ENCODE results near the gene RNU2-1.
"Not testable (repeated sequence)": the region's sequence is repeated elsewhere in the genome, so short reads cannot be mapped to it uniquely, and the experiment has no call there.

Gene RNU2-1

DNA sequence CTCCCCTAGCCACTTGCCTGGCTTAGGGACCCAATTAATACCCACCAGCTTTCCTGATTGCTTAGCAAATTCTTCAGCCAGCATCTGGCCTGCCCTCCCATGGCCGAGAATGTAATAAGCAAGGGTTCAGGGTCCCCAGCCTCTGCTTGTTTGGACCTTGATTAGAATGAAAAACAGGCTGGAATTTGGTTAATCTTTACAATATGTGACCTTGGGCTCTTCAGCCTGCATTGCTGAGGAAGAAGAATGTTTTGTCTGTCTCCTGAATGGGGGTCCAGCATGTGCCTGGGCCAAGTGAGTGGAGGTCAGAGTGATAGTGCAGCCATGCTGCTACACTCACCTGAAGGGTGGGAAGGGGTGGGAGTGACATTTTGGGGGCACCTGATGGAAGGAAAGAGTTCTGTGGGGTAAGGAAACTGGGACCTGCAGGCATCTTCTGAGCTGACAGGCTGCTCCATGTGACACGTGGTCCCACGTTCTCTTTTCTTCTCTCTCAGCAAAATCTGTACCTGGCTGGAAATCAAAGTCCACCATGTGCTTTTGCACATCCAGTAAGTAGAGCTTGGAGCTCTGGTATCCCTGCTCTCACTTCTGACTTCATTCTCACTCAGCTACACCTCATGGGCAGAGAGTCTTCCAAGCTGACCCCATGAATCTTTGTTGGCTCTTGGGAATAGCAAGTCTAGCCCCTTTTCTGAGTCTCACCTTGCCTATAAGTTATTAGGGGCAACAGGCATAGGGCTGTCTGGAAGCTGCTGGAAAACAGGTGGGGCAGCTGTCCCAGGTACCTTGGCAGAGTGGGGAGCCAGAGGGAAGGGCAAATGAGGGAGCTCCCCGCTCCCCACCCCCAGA lies 16.8 kb downstream of the RNU2-1 start:
- in situ Hi-C loops (cut with HindIII; ENCODE audit: low sequenced_read_pairs) = no loop called here

DNA sequence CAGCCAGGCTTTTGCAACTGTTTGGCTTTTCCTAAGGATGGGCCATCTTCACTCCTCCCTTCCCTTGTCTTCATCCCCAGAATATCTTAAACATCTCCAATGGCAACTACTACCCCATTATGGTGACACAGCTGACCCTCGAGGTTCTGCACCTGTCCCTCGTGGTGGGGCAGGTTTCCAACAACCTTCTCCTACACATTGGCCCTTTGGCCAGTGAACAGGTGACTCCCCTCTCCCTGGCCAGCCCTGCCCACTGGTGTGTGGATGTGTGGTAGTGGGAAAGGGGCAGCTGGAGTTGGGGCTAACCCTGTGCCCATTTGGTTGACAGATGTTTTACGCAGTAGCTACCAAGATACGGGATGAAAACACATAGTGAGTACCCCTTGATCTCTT lies 17.4 kb downstream of the RNU2-1 start:
- in situ Hi-C loops (cut with HindIII; ENCODE audit: low sequenced_read_pairs) = no loop called here

DNA sequence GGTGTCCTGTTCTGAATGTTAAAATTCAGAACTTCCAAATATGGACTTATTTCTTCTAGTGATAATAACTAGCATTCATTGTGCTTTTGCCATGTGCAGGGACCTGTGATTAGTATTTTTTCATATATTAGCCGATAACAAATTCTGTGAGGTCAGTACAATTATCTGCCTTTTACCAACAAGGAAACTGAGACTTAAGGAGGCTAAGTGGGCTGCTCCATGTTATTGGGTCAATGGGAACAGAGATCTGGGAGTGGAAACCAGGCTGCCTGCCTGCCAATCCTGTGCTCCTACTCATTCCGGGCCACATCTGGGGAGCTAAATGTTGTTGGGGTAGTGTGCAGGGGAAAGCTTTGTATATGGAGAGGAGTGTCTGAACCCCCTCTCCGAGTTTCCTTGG lies 18.4 kb downstream of the RNU2-1 start:
- in situ Hi-C loops (cut with HindIII; ENCODE audit: low sequenced_read_pairs) = no loop called here

DNA sequence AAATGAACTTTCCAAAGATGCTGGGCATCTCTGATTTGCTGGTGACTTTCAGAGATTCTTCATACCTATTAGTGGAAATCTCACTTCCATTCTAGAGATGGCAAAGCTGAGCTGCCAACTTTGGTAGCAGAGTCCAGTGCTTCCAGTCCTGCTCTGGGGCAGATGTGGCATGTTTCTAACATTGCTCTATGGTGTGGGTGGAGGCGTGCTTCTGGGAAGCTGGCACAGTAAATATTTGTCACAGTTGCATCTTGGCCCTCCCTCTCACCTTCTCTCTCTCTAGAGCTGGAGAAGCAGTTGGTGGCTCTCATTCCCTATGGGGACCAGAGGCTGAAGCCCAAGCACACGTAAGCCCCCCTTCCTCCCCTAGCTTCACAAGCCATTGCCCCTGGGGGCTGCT lies 20.2 kb downstream of the RNU2-1 start:
- in situ Hi-C loops (cut with HindIII; ENCODE audit: low sequenced_read_pairs) = no loop called here

DNA sequence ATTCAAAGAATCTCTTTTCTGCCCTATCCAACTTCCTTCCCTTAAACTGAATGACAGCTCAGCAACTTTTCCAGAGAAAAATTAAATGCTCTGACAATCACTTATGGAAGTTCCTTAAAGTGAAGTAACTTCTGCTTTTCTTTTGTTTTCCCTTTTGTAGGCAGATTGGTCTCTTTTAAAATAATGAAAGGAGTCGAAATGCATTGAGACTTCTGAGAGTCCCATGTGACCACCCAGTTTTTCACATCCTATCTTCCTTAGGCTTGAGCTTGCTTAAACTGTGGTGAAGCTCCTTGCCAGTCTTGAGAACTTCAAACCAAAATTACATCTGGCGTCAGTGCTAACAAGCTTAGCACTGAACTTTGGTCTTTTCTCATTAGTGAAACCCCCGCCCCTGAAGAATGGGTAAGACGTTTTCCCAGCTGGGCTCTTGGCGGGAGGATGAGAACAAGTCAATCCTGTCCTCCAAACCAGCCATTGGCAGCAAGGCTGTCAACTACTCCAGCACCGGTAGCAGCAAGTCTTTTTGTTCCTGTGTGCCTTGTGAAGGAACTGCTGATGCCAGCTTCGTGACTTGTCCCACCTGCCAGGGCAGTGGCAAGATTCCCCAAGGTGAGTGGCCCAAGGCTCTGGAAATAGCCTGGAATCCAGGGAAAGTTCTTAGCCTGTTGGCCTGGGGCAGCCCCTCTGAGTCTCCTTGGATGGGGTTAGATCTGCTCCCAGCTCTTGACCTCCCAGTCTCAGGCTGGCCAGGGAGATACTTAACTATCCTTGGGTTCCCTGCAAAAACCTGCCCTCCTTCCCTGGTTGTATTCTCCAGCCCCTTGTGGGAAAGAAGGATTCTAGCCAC lies 20.9 kb downstream of the RNU2-1 start:
- in situ Hi-C loops (cut with HindIII; ENCODE audit: low sequenced_read_pairs) = no loop called here

DNA sequence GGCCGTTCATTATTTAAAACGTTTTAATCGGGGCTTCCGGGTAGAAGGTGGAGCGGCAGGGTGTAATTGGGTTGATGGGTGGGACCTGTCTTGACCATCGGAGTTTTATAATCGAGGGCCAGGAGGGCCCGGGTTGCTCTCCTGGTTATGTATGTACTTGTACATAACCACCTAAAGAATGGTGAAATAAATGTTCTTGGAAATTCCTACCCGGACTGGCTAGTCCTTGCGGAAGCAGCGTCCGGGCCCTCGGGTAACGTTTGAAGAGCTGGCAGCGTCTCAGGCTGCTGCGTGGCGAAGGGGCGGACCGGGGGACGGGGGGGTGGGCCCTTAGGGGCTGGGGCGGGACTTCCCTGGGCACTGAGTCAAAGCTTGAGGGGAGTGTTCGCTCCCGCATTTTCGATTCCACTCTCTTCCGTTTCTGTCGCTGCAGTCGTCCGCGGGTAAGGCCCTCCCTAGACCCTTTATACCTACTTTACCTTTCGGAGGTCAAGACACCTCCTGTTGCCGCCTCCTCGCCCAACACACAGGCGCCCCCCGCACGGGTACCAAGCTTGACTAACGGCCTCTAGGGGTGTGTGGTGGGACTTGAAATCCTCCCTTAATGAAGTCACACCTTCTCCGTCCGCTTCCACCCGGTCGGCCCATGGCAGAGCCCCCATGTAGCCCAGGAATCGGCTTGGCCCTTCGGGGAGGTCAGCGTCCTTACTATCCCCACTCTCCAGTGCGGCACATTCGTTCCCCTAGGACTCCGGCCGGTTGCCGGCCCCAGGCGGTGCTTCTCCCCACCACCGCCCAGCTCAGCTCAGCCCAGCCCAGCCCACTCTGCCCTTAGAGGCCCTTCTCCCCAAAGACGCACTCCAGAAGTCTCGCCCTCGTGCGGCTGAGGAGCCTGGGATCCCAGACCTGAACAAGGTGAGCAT lies 22.0 kb downstream of the RNU2-1 start, which contains the start of gene TMEM106A:
TSS of gene TMEM106A (plus strand) at position 396 of the 923 bp plus-strand sequence. CDS start 1,167 bp downstream, outside the sequence.
- in situ Hi-C loops (cut with HindIII; ENCODE audit: low sequenced_read_pairs) = no loop called here

DNA sequence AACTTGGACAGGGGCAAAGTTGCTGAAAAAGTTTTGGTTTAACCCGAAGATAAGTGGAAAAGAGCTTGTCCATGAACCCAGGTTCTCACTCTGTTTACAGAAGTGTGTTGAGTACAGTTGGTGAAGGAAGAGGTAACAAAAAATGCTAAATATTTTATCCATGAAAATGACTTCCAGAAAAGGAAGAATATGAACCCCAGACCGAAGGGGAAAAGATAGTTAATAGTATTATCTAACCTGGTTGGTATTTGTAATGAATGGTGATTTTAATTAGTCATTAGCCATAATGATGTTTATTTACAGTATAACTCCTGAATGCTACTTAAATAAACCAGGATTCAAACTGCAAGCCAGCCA lies 22.7 kb downstream of the RNU2-1 start:
- in situ Hi-C loops (cut with HindIII; ENCODE audit: low sequenced_read_pairs) = no loop called here

DNA sequence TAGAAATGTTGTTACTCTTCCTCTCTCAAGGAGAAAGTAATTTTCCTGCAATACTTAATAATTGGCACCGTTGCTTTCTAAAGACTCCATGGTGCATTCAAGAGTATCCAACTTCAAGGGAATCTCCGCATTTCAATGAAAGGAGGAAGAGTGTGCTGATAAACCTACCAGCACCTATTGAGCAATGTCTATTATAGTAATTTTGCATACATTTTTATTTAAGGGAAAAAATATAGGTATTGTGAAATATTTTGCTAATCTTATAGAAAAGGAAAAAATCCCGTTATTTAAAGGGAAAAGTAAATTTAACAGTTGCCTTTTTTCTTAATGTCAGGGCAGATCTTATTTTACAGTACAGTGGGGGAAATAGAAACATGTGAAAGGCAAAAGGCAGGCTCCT lies 23.2 kb downstream of the RNU2-1 start:
- in situ Hi-C loops (cut with HindIII; ENCODE audit: low sequenced_read_pairs) = no loop called here

DNA sequence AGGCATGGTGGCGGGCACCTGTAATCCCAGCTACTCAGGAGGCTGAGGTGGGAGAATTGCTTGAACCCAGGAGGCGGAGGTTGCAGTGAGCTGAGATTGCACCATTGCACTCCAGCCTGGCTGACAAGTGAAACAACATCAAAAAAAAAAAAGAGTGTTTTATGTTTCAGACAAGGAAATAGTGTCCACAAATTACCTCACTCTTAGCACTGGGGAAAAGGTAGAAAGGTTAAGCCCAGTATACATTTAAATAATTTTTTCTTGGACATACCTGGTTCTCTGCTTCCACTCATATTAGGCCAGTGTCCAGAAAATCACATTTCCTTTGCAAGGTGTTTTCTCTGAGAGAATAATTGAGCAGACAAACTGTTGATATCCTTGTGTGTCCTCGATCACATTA lies 30.8 kb downstream of the RNU2-1 start:
- in situ Hi-C loops (cut with HindIII; ENCODE audit: low sequenced_read_pairs) = not testable (repeated sequence)

DNA sequence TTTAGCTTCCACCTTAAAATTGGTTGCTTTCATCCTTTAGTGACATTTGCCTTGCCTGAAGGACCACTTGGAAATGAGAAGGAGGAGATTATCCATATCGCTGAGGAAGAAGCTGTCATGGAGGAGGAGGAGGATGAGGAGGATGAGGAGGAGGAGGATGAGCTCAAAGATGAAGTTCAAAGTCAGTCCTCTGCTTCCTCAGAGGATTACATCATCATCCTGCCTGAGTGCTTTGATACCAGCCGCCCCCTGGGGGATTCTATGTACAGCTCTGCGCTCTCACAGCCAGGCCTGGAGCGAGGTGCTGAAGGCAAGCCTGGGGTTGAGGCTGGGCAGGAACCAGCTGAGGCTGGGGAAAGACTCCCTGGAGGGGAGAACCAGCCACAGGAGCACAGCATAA lies 33.6 kb downstream of the RNU2-1 start:
- in situ Hi-C loops (cut with HindIII; ENCODE audit: low sequenced_read_pairs) = no loop called here

DNA sequence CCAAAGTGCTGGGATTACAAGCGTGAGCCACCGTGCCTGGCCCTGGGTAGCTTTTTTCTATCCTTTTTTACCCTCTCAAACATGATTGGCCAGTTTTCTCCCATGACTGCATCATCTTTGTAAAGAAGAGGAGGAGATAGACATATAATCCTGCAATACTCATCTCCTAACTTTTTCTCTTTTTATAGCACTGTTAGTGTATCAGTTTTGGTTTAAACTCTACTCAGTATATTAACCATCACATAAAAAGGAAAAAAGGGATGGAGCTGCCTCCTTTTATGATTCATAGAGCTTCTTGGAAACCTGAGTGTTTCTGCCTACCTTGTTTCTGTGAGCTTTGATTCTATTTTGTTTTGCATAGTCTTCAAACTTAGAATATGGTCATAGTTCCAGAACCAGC lies 34.1 kb downstream of the RNU2-1 start:
- in situ Hi-C loops (cut with HindIII; ENCODE audit: low sequenced_read_pairs) = no loop called here

DNA sequence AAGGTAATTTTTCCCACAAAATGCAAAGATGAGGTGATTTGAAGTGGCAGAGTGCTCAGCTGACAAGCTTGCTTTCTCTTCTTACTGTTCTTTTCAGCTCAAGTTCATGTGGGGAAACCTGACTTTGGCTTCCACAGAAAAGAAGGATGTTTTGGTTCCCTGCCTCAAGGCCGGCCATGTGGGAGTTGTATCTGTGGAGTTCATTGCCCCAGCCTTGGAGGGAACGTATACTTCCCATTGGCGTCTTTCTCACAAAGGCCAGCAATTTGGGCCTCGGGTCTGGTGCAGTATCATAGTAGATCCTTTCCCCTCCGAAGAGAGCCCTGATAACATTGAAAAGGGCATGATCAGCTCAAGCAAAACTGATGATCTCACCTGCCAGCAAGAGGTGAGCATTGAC lies 40.5 kb downstream of the RNU2-1 start:
- in situ Hi-C loops (cut with HindIII; ENCODE audit: low sequenced_read_pairs) = no loop called here

DNA sequence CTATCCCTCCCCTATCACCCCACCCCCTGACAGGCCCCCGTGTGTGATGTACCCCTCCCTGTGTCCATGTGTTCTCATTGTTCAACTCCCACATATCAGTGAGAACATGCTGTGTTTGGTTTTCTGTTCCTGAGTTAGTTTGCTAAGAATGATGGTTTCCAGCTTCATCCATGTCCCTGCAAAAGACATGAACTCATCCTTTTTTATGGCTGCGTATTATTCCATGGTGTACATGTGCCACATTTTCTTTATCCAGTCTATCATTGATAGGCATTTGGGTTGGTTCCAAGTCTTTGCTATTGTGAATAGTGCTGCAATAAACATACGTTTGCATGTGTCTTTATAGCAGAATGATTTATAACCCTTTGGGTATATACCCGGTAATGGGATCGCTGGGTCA lies 47.1 kb downstream of the RNU2-1 start:
- in situ Hi-C loops (cut with HindIII; ENCODE audit: low sequenced_read_pairs) = not testable (repeated sequence)

DNA sequence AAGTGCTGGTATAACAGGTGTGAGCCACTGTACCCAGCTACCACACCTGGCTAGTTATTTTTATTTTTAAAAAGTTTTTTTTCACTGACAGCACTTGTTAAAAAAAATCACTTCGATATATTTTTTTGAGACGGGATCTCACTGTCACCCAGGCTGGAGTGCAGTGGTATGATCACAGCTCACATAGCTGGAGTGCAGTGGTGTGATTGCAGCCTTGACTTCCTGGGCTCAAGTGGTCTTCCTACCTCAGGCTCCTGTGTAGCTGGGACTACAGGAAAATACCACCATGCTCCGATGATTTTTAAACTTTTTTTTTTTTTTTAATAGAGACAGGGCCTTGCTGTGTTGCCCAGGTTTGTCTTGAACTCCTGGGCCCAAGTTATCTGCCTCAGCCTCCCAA lies 49.9 kb downstream of the RNU2-1 start:
- in situ Hi-C loops (cut with HindIII; ENCODE audit: low sequenced_read_pairs) = no loop called here

Data from DLD1 (cell line).